OCI-LY7 (cell line): ENCODE data around the gene PTH1R. TPM values are rescaled to one million over a fixed set of nuclear protein-coding genes. Genes with fewer than 3 reads are reported as not detected.

Source experiments
- BruUV-seq: library from RNA; stranded (reverse); fragments of 400-500 nt; replicated peaks from 2 replicates; lab custom pipeline; 2021; lab: Mats Ljungman, UMichigan
- CTCF ChIA-PET: fragments of 300-600 bp; sonication (Branson Sonifier 250); formaldehyde crosslinking; loops from one replicate; lab custom pipeline; 2022; ENCODE audit warnings: antibody characterized with exemption; ENCODE audit not compliant: unreplicated experiment; lab: Charles Lee
- POLR2A ChIA-PET: fragments of 300-600 bp; sonication (Branson Sonifier 250); formaldehyde crosslinking; loops from one replicate; lab custom pipeline; 2022; ENCODE audit warnings: antibody characterized with exemption; lab: Charles Lee
- DNase-seq: peaks from one replicate; pipeline ENCODE4 v3.0.0-alpha.2; 2015; ENCODE audit warnings: low spot score
- H2AFZ ChIP-seq: fragments of 200-600 bp; sonication (generic), shearing (Covaris generic); 2 replicates; pipeline ENCODE4 v1.6.1; 2014; ENCODE audit warnings: mild to moderate bottlenecking, antibody characterized with exemption, low read length, moderate library complexity
- H3K27ac ChIP-seq: fragments of 200-600 bp; sonication (generic); 2 replicates; pipeline ENCODE4 v1.5.1; 2014; ENCODE audit warnings: mixed run types, low read depth, mild to moderate bottlenecking, moderate library complexity, low read length, inconsistent platforms; ENCODE audit not compliant: poor library complexity, severe bottlenecking
- H3K36me3 ChIP-seq: fragments of 200-600 bp; sonication (generic); 2 replicates; pipeline ENCODE4 v1.6.1; 2014; ENCODE audit warnings: mild to moderate bottlenecking, antibody characterized with exemption, low read length, moderate library complexity, mixed read lengths; ENCODE audit not compliant: insufficient read depth
- H3K4me1 ChIP-seq: fragments of 200-600 bp; sonication (generic); 2 replicates; pipeline ENCODE4 v1.5.1; 2014; ENCODE audit warnings: mild to moderate bottlenecking, low read length; ENCODE audit not compliant: insufficient read depth, poor library complexity, severe bottlenecking
- H3K4me2 ChIP-seq: fragments of 200-600 bp; sonication (generic); 2 replicates; pipeline ENCODE4 v1.6.1; 2014; ENCODE audit warnings: mild to moderate bottlenecking, low read length
- H3K4me3 ChIP-seq: fragments of 200-600 bp; sonication (generic); 2 replicates; pipeline ENCODE4 v1.5.1; 2014; ENCODE audit warnings: mild to moderate bottlenecking, low read depth, low read length; ENCODE audit not compliant: poor library complexity, severe bottlenecking
- H3K79me2 ChIP-seq: fragments of 200-600 bp; sonication (generic); 2 replicates; pipeline ENCODE4 v1.6.1; 2016; ENCODE audit warnings: low read depth, mild to moderate bottlenecking, low read length, moderate library complexity, mixed read lengths; ENCODE audit not compliant: insufficient read depth
- H3K9me2 ChIP-seq: fragments of 200-600 bp; sonication (generic); 2 replicates; pipeline ENCODE4 v1.6.1; 2016; ENCODE audit warnings: mild to moderate bottlenecking, low read length, mixed read lengths; ENCODE audit not compliant: insufficient read depth
- H3K9me3 ChIP-seq: fragments of 200-600 bp; sonication (generic); 2 replicates; pipeline ENCODE4 v1.6.1; 2014; ENCODE audit warnings: mild to moderate bottlenecking, mixed run types, low read length, mixed read lengths
- H4K20me1 ChIP-seq: fragments of 200-600 bp; sonication (generic); 2 replicates; pipeline ENCODE4 v1.6.1; 2014; ENCODE audit warnings: mild to moderate bottlenecking, antibody characterized with exemption, low read length, moderate library complexity, mixed read lengths; ENCODE audit not compliant: insufficient read depth
- CTCF ChIP-seq: fragments of 200-600 bp; sonication (generic); conservative IDR thresholded peaks from 2 replicates; pipeline ENCODE4 v1.5.1; 2014; ENCODE audit warnings: mild to moderate bottlenecking, antibody characterized with exemption, low read length, moderate library complexity, mixed read lengths
- EZH2phosphoT487 ChIP-seq: fragments of 200-600 bp; sonication (generic); IDR thresholded peaks from 2 replicates; pipeline ENCODE4 v1.6.1; 2018; ENCODE audit warnings: low read depth, borderline replicate concordance, mild to moderate bottlenecking, mixed run types, antibody characterized with exemption, low read length, moderate library complexity, mixed read lengths
- intact Hi-C: fragments of 100-400 bp; cut with micrococcal nuclease; formaldehyde crosslinking; loops from one replicate; pipeline ENCODE4 v1.10.0; 2022; ENCODE audit not compliant: unreplicated experiment
- total RNA-seq, 2 experiments: library from RNA; depleted of rRNA in 1 of 2; stranded (reverse); fragments of >200 nt in 1 of 2; shearing (Covaris generic) in 1 of 2; gene quantifications; 2 replicates each; pipeline ENCODE4 v1.2.3, GENCODE V29; 2014 to 2022

The PTH1R gene
- total RNA-seq, 2 experiments from 2014 or later = not detected

GRCh38 chr3:46864061-46864881 is 13.2 kb upstream of the PTH1R start:
- no TSS peak for BruUV-seq
- Histone ChIP-seq H4K20me1 (no peaks in the 10 kb centered on the region), H3K9me2 (no peaks in the 10 kb centered on the region), H3K4me3 (no peak overlapping the region), H3K9me3 (no peaks in the 10 kb centered on the region), H3K27ac (no peak overlapping the region), H3K4me2 (no peak overlapping the region), H3K36me3 (no peaks in the 10 kb centered on the region), H3K4me1 (no peaks in the 10 kb centered on the region), H3K79me2 (no peaks in the 10 kb centered on the region), H2AFZ (no peak overlapping the region)
- CTCF ChIA-PET = no interaction called here
- TF ChIP-seq EZH2phosphoT487 = no peak
- no peak for TF ChIP-seq CTCF
- no peak for DNase-seq
- intact Hi-C loops = no loop called here
- POLR2A ChIA-PET = no interaction called here

- BruUV-seq = no TSS peak
- ChIA-PET POLR2A (no interaction called here), CTCF (no interaction called here)
- Histone ChIP-seq H2AFZ (no peak overlapping the region), H3K9me3 (no peaks in the 10 kb centered on the region), H3K4me2 (no peak overlapping the region), H3K36me3 (no peaks in the 10 kb centered on the region), H4K20me1 (no peaks in the 10 kb centered on the region), H3K4me1 (no peaks in the 10 kb centered on the region), H3K9me2 (no peaks in the 10 kb centered on the region), H3K79me2 (no peaks in the 10 kb centered on the region), H3K27ac (no peak overlapping the region), H3K4me3 (no peak overlapping the region)
- TF ChIP-seq EZH2phosphoT487 (no peak), CTCF (no peak)
- intact Hi-C loops = no loop called here
- DNase-seq = no peak
Observed at GRCh38 chr3:46865031-46865507, 12.5 kb upstream of the PTH1R start.

- ChIA-PET CTCF (no interaction called here), POLR2A (no interaction called here)
- no peak overlapping the region for H3K4me2 ChIP-seq
Observed at GRCh38 chr3:46865546-46865945, 12.0 kb upstream of the PTH1R start.

More at GRCh38 chr3:46865546-46865945, 12.0 kb upstream of the PTH1R start:
- Histone ChIP-seq H3K79me2 (no peaks in the 10 kb centered on the region), H3K9me2 (no peaks in the 10 kb centered on the region), H3K4me1 (no peaks in the 10 kb centered on the region), H3K27ac (no peak overlapping the region), H2AFZ (no peak overlapping the region), H3K9me3 (no peaks in the 10 kb centered on the region), H3K4me3 (no peak overlapping the region), H4K20me1 (no peaks in the 10 kb centered on the region), H3K36me3 (no peaks in the 10 kb centered on the region)
- no TSS peak for BruUV-seq
- no peak for DNase-seq
- TF ChIP-seq EZH2phosphoT487 = no peak
- no peak for TF ChIP-seq CTCF
- intact Hi-C loops = no loop called here
